ENCODE data around the gene ROR1.

Gene ROR1

DNA sequence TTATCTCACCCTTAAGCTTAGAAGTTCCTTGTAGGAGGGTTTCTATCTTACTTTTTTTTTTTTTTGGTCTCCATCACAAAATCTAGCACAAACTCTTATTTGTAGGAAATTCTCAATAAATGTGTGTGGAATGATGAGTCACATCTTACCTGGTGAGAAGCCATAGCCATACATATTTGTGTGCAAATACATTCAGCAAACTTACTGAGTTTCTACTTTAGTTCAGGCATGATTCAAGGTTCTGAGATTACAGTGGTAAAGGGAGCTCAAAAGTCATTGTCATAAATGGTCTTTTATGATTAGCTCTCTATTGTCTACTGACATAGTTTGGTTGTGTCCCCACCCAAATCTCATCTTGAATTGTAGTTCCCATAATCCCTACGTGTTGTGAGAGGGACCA is 236.5 kb downstream of the ROR1 start:
- no peak for DNase-seq (ENCODE audit: low read depth, low spot score)

DNA sequence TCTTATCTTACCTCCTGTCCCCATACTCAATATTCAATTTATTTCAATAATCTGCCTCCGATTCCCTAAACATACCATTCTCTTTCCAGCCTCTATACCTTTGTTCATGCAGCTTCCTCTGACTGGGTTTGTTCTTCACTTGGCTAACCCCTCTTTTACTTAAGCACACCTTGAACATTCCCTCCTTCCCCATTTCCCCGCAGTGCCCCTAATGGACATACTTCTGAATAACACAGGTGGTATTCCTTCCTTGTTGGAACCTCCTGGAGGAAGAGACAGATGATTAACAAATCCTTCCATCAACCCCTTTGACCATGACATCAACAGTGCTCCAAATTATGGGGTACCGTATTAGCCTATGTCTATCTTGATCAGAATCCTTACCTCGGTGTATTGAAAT is 239.6 kb downstream of the ROR1 start:
- no peak for DNase-seq (ENCODE audit: low read depth, low spot score)

DNA sequence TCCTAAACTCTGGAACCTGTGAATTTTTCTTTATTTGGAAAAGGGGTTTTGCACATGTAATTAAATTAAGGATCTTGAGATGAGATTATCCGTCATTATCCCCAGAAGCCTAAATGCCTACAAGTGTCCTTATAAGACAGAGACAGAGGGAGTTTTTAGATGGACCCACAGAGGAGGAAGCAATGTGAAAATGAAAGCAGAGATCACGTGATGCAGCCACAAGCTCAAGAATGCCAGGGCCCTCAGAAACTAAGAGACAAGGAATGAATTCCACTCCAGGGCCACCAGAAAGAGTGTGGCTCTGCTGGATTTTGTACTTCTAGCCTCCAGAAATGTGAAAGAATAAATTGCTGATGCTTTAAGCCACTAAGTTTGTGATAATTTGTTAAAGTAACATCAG is 246.0 kb downstream of the ROR1 start:
- no peak for DNase-seq (ENCODE audit: low read depth, low spot score)

DNA sequence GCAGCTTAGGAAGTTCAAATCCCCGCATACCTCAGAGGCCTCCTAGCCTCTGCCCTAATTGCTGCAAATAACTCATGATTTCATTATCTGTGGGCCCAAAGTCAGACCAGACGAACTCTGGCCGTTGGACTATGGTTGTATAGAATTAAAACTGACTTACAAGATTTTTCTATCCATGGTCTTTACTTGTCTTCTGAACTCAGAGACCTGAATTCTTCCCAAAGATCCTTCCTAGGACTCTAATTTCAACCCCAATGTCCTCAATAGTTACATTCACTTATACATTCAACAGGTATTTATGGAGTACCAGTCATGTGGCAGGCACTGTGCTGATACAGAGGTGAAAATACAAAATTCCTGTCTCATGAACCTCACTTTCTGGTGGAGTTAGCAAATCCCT is 247.2 kb downstream of the ROR1 start:
- DNase-seq (ENCODE audit: low read depth, low spot score), result no peak

DNA sequence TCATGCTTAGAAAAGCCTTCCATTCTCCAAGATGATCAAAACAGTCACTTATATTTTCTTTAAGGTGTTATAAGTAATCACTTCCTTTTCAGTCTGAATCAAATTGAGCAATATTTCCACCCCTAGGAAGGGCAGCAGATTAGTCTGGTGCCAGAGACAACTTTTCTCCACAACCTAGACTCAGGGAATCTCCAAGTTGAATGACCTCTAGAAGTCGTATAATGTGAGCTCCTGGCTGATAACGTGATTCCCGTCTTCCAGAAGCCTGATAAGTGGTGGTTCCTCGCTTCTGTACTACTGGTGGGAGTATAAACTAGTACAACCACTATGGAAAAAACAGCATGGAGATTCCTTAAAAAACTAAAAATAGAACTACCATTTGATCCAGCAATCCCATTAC is 251.2 kb downstream of the ROR1 start:
- no peak for DNase-seq (ENCODE audit: low read depth, low spot score)

DNA sequence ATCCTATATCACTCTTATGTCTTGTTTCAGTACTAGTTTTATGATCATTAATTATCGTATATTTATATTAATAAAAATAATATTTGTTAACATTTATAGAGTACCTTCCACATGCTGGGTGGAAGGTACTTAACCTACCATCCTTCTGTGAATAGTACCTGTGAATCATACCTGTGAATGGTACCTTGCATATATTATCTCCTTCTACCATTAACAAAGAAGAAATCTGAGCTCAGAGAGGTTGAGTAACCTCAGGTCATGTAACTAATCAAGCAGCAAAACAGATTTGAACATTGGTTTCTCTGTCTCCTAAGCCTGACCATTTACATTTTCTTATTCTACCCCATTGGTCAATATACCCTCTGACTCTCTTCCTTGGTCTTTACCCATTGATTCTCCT is 255.2 kb downstream of the ROR1 start:
- no peak for DNase-seq (ENCODE audit: low read depth, low spot score)

DNA sequence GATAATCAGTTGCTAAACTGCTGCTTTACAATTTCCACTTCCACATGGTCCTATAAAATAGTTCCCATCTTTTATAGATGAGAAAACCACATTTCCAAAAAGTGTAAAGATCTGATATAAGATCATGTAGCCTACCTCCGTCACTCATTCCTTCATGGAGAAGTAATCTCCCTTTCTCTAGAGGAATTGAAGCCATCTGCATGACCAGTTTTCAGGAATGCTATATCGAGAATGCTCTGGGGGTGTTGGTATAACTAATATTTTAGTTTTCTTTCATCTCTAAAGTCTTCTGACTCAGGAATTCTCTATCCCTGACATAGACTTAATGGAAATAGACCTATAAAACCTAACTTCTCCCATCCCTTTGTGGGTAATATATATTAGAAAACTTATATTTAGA is 256.6 kb downstream of the ROR1 start:
- no peak for DNase-seq (ENCODE audit: low read depth, low spot score)

DNA sequence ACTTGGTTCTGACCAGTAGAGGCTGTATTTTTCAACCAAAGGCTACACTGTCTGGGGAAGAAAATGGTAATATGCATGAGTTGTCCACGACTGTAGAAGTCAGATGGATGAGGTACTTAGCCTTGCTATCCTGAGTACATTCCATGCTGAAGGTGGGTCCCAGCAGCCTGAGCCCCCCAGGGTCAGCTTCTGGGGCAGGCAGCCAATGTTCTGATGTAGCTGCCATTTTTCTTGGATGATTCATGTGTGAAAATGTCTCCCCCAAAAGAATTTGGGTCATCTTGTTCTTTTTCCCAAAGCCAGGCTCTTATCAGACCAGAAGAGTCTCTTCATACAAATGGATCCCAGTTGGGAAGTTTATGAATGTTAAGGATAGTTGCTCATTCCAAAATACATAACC is 257.4 kb downstream of the ROR1 start:
- DNase-seq (ENCODE audit: low read depth, low spot score), result no peak

DNA sequence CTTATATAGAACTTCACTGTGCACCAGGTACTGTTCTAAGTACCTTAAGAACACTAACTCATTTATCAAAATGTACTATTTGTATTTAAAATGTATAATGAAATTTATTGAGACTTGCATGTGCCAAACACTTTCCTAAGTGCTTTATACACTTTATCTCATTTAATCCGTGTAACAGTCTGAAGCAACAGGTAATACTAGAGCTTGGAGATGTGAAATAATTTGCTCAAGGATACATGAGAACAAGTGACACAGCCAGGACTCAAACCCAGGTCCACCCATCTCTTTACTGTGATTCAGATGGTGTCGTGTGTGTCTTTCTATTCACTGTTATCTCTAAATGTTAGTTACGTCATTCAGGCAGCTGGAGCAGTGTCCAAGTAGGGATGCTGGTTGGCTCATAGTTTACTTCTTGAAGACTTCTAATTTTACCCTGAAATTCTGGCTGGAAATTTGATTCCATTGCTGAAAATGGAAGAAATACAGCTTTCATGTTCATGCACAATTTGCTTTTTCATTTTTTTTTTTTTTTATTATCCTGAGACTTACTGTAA is 259.9 kb downstream of the ROR1 start:
- DNase-seq (ENCODE audit: low read depth, low spot score), result no peak

DNA sequence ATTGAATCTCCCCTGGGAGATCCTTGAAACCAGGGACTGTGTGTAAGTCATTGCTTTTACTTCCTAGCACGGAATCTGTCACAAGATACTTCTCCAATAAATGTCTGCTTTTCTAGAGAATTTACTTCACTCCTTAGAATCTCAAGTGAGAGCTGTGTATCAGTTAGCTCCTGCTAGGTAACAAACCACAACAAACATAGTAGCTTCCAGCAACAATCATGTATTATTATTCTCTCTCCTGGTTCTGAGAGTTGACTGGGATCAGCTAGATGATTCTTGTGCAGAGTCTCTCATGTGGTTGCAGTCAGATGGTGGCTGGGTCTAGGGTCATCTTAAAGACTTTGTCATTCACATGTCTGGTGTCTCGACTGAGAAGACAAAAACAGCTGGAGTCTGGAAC is 262.7 kb downstream of the ROR1 start:
- DNase-seq (ENCODE audit: low read depth, low spot score), result no peak

DNA sequence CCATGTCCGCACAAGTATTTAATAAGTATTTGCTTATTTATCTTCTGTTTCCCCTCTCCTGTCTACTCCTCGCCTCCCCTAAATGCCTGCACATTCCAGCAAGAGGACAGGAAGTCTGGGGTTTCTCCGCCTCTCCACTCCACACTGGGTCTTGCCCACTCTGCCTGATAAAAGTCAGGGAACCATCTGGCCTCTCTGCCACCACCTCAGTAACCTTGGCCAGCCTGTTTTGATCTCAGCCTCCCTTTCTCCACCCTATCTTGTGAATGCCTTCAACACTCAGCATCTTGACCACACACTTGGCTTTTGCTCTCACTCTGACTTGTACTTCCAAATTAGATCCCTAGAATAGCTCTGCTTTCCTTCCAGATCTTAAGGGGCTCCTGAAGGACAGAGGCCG is 264.3 kb downstream of the ROR1 start:
- DNase-seq (ENCODE audit: low read depth, low spot score), result no peak

DNA sequence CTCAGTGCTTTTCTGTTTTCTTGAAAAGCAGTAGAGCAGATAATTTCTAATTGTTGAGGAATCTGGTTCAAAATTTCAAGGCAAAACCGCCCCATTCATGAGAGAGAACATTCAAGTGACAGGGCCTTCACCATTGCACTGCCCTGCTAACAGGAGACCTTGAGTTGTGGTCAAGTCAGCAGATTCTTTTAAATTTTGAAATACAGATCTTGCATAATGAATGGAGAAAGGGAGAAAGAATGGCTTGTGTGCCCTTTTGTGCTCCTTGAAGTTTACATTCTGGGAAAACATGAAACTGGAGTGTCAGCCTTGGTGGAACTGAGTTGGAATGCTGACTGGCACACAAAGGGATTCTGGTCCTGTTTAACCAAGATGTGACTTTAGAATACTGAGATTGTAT is 265.1 kb downstream of the ROR1 start:
- DNase-seq (ENCODE audit: low read depth, low spot score), result no peak

DNA sequence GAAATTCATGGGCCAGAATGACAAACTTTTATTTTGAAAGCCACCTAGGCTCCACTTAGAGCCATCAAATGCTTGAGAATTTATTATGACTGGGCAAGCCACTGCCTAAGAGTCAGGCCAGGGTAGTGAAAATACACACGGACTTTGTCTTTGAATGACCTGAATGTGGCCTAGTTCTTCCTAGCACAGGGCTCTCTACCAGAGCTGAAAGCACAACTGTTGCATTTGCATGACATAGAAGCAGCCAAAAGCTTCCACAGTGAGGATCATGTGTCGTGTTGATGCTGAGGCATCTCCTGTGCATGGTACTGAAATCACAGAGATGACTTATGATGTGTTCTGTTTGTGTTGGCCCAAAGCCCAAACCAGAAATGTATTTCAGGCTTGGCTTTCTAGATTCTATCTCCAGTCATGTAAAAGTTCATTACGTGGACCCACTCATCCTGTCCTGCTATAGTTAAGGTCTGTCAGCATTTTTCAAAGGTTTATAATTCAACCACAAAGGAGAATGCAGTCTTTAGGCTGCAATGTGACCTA is 265.6 kb downstream of the ROR1 start:
- no peak for DNase-seq (ENCODE audit: low read depth, low spot score)

DNA sequence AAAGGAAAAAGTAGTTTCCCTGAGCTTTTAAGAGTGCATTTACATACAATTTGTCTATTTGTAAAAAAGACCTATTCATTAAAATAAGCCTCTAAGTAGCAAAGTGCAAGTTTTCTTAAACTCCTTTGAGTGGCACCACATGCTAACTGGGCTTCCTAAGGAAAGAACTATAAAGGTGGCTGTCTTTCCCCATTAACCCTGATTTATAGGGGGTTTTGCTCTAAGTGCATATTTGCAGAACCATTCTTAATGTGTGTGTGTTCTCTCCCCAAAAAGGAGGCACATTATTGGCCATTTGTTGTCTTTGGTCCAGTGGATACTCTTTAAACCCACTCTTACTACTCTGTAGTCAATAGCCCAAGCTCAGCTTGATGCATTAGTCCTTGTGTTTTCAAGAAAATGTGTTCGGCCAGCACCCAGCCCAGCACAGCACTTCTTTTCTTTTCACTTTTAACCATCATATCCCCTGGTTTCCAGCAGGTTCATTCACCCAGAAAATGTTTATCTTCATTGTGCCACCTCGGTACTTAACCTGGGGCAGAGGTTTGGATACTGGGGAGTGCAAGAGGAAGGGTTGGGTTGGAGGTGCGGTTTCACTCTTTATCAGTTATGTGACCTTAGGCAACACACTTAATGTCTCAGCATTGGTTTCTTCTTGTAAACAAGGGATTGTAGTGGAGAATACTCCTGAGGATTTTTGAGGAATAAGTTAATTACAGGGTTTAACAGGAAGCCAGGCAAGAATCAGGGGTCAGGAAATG is 267.7 kb downstream of the ROR1 start:
- no peak for DNase-seq (ENCODE audit: low read depth, low spot score)

DNA sequence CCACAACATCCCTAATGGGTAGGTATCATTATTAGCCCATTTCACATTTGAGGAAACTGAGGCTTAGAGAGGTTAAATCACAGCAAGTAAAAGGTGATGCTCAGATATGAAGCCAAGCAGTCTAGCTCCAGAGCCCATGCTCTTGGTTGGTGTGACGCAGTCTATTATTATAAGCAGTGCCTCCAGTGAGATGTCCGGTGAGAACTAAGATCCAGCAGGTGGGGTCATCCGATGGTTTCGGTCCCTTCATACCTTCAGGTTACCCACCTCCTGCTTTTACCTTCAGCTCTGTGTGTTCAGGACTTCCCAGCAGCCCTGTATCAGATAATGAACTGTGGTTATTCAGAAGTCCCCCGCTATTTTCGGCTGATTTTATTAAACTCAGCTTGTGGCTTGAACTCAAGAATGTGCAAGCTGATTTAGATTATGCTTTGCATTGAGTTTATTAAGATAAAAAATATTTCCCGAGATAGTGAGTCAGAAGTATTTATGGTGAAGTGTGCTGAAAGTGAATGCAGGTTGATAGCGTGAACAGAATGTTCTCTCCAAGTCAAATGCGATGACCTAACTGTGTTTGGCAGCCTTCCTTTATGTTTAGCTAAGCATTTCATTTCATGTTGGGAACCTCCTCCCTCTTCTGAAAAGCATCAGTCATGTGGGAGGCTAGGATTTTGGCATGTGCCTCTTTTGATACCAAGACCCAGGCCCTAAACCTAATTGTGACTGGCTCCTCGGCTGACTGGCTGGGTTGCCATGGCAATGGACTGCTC is 268.7 kb downstream of the ROR1 start:
- no peak for DNase-seq (ENCODE audit: low read depth, low spot score)

DNA sequence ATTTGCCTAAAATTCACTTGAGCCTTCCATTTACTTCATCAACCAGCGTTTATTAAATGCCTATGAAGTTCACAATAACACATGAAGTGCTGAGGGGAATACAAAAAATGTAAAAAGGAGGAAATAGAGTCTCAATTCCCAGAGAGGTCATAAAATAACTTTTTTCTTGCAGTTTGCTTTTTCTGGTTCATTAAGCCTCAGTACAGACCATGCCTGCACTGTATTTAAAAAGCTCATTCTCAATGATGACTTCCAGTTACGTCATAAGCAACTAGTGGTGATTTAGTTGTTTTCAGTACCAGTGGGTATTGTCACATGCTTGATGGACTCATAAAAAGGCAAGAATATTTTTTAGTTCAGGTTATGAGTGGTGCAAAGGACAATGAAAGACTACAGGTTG is 269.5 kb downstream of the ROR1 start:
- no peak for DNase-seq (ENCODE audit: low read depth, low spot score)

DNA sequence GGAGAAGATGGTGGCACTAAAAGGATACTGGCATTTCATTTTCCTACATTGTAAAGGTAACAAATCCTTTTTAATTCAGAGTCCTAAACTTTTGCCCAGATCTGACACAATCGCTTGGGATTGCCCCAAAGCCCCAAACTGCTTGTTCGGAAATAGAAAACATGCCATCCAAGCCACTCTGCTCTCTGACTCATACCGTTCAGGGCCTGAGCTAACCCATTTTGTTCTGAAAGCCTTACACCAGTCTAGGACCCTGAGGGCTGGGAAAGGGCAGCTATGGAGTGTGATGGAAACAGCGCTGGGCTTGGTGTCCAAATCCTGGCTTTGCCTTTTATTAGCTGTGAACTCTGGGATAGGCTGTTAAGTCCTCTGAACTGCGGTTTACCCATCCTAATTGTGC is 270.2 kb downstream of the ROR1 start:
- DNase-seq (ENCODE audit: low read depth, low spot score), result no peak

DNA sequence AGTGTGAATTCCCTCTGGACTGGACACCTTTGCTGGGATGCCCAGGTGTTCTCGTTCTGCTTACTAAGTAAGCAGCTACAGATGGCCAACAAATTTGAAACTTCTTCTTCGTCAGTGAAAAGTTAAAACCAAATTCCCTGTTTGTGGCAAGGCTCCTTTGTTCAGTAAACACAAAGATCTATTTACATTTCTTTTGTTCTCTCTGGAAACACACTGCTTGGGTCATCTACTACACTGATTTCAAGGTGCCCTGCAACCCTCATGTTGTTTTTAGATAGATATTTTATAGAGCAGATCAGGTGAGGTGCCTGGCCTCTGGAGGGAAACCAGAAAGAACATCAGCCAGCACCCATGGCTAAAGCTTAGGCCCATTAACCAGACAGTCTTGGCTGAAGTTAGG is 272.4 kb downstream of the ROR1 start:
- DNase-seq (ENCODE audit: low read depth, low spot score), result no peak

DNA sequence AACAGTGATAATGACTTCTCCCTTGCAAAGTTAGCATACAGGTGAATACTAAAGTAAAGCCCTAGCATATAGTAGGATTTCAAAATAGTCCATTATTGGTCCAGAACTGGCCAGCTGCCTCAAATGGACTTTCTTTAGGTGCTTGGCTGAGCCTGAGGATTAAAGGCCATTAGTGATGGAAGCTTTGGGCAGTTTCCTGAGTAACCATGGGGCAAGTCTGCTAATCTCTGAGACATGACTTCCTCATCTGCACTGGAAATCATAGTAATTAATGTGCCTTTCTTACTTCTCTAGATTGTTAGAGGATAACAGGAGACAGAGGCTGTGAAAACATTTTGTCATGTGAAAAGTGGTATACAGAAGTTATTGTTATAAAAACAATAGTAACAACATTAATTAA is 273.1 kb downstream of the ROR1 start:
- DNase-seq (ENCODE audit: low read depth, low spot score), result no peak

DNA sequence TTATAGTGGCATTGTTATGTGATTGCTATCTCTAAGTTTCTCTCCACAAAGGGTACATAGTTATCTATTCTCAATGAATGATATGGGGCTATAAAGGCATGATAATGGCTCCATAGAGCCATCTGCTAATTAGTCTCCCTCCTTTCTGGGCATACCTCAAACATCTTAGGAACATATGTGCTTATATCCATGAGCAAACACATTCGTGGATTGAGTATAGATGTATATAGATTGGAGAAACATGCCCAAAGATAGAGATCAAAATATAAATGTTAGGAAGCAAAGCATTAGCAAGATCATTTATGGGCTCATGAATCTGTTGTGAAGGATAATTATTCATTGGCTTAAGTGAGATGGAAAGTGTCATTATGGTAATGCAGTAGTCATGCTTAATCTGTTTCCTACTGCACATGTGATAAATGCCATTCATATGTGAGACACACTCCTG is 273.8 kb downstream of the ROR1 start:
- no peak for DNase-seq (ENCODE audit: low read depth, low spot score)

DNA sequence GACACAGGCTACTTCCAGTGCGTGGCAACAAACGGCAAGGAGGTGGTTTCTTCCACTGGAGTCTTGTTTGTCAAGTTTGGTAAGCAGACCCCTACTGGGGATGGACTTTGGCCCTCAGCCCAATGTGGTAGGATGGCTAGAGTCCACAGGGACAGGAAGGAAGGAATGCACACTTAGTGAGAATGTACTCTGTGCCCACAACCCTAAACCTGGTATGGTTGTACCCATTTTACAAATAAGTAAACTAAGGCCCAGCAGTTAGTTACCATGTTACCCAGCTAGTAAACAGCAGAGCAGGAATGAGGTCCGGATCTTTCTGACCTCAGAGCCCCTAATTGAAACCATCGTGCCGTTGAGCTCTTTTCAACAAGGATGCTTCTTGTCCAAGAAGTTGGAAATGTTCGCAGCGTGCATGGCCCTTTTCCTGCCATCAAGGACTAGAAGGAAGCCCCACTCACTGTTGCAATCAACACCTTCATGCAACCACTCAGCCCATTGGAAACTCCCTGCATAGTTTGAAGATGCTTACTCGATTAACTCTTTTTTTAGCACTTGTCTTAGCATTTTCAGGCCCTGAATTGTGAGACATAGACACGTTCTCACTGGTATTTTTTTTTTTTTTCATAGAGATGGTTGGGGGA is 276.2 kb downstream of the ROR1 start:
- DNase-seq (ENCODE audit: low read depth, low spot score), result no peak

DNA sequence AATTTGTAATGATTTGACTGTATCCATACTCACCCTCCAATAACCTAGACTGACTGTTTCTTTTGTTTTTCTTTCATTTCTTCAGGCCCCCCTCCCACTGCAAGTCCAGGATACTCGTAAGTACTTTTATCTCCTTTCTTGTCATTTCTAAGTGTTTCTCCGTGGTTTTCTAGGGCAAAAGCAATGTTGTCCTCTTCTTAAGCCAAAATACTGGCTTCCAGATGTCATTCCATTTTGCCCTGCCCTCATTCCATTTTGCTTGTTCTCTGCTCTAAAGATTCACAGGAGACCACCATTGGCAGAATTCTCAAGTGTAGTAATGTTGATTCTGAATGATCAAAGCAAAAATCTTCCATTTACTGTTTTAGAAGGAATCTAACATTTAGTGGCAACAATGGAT is 276.8 kb downstream of the ROR1 start:
- DNase-seq (ENCODE audit: low read depth, low spot score), result no peak

Data from activated CD4-positive, CD25-positive, alpha-beta regulatory T cell treated with anti-CD3 and anti-CD28 coated beads, Interleukin-2, amount 50 U/mL, for 16 hours (primary cell).